Measurements from ENCODE around the gene TRDMT1.

Gene TRDMT1

GRCh38 chr10:17237149-17237527 lies 35.7 kb upstream of the TRDMT1 start:
- no peak for DNase-seq (ENCODE audit: low read depth)
- no peak overlapping the region for H3K4me3 ChIP-seq (ENCODE audit: low read length)
- TF ChIP-seq CTCF (IDR thresholded peaks at IDR 0.05; ENCODE audit: insufficient read depth, low read depth, low read length, missing control alignments), result no peak

GRCh38 chr10:17236468-17237148 lies 35.1 kb upstream of the TRDMT1 start:
- TF ChIP-seq CTCF (IDR thresholded peaks at IDR 0.05; ENCODE audit: insufficient read depth, low read depth, low read length, missing control alignments), result no peak
- DNase-seq (ENCODE audit: low read depth), result no peak
- H3K4me3 ChIP-seq (ENCODE audit: low read length), result no peak overlapping the region

- H3K4me3 ChIP-seq (ENCODE audit: low read length), result no peak overlapping the region
- DNase-seq (ENCODE audit: low read depth), result no peak
- TF ChIP-seq CTCF (IDR thresholded peaks at IDR 0.05; ENCODE audit: insufficient read depth, low read depth, low read length, missing control alignments), result no peak
Measured at GRCh38 chr10:17235136-17235535, 33.7 kb upstream of the TRDMT1 start.

- no peak for TF ChIP-seq CTCF (IDR thresholded peaks at IDR 0.05; ENCODE audit: insufficient read depth, low read depth, low read length, missing control alignments)
- H3K4me3 ChIP-seq (ENCODE audit: low read length), result no peak overlapping the region
- DNase-seq (ENCODE audit: low read depth), result no peak
Measured at GRCh38 chr10:17234431-17234945, 33.0 kb upstream of the TRDMT1 start.

- no peak for DNase-seq (ENCODE audit: low read depth)
- TF ChIP-seq CTCF (IDR thresholded peaks at IDR 0.05; ENCODE audit: insufficient read depth, low read depth, low read length, missing control alignments), result no peak
- no peak overlapping the region for H3K4me3 ChIP-seq (ENCODE audit: low read length)
Measured at GRCh38 chr10:17233286-17233991, 32.0 kb upstream of the TRDMT1 start.

GRCh38 chr10:17232276-17232960 lies 30.9 kb upstream of the TRDMT1 start:
- TF ChIP-seq CTCF (IDR thresholded peaks at IDR 0.05; ENCODE audit: insufficient read depth, low read depth, low read length, missing control alignments), result no peak
- no peak overlapping the region for H3K4me3 ChIP-seq (ENCODE audit: low read length)
- DNase-seq (ENCODE audit: low read depth), result no peak
